ENCODE results near the gene SMG6.
A peak's percentile ranks its signal among the peaks of the same experiment; 100 is the strongest.

SMG6 gene

GRCh38 chr17:2137342-2138098 is 166.1 kb downstream of the SMG6 start:
- no peak for DNase-seq

- DNase-seq = no peak
These were observed 167.3 kb downstream of the SMG6 start for GRCh38 chr17:2136241-2136640.

- no peak for DNase-seq
These were observed 175.6 kb downstream of the SMG6 start for GRCh38 chr17:2128011-2128410.

GRCh38 chr17:2125013-2125535 is 178.5 kb downstream of the SMG6 start:
- no peak for DNase-seq

- no peak for DNase-seq
These were observed 179.2 kb downstream of the SMG6 start for GRCh38 chr17:2124391-2124790.

GRCh38 chr17:2123375-2124251 is 180.0 kb downstream of the SMG6 start:
- no peak for DNase-seq

- no peak for DNase-seq
These were observed 180.8 kb downstream of the SMG6 start for GRCh38 chr17:2122641-2123302.

GRCh38 chr17:2120586-2121335 is 182.8 kb downstream of the SMG6 start:
- DNase-seq = no peak

- DNase-seq = no peak
These were observed 190.3 kb downstream of the SMG6 start for GRCh38 chr17:2113279-2113622.

GRCh38 chr17:2111691-2112090 is 191.9 kb downstream of the SMG6 start:
- no peak for DNase-seq

GRCh38 chr17:2110436-2110835 is 193.1 kb downstream of the SMG6 start:
- DNase-seq = no peak

GRCh38 chr17:2108170-2108569 is 195.4 kb downstream of the SMG6 start:
- DNase-seq = no peak

- DNase-seq = peak in 1 of 2 experiments; percentile 22
These were observed 196.1 kb downstream of the SMG6 start for GRCh38 chr17:2107506-2107905.

- DNase-seq = no peak
These were observed 196.5 kb downstream of the SMG6 start for GRCh38 chr17:2107050-2107449.

- no peak for DNase-seq
These were observed 197.2 kb downstream of the SMG6 start for GRCh38 chr17:2106308-2106955.

GRCh38 chr17:2105663-2106062 is 197.9 kb downstream of the SMG6 start:
- no peak for DNase-seq

- DNase-seq = peak; percentile 80 to 82
These were observed 200.4 kb downstream of the SMG6 start for GRCh38 chr17:2102931-2103809.

GRCh38 chr17:2101448-2102257 is 201.9 kb downstream of the SMG6 start:
- no peak for DNase-seq

GRCh38 chr17:2095536-2095910 is 208.1 kb downstream of the SMG6 start:
- no peak for DNase-seq

GRCh38 chr17:2094891-2095535 is 208.6 kb downstream of the SMG6 start:
- peak in 1 of 2 experiments; percentile 19 for DNase-seq
